ENCODE measurements around the gene IL33.

DNA sequence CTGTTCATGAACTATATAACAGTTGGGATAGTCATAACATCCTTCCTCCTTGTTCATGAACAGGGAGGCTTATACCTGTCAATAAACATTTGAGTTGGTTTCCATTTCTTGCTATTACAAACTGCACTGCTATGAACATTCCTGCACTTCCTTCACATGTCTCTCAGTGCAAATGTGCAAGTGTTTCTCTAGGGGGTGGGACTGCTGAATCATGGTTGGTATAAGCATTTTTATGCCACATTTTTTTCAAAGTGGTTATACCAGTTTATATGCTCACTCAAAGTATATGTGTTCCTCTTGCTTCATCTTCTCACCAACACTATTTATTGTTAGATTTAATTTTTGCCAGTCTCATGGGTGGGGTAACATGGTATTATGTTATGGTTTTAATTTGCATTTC lies 86.8 kb downstream of the IL33 start:
- no peak for TF ChIP-seq CTCF (IDR thresholded peaks at IDR 0.05; ENCODE audit: poor library complexity)
- TF ChIP-seq EZH2 (IDR thresholded peaks at IDR 0.05; ENCODE audit: borderline replicate concordance): no peak
